GM23338 (cell line): ENCODE results near the gene SLC4A7. TPM values are rescaled to one million over a fixed set of nuclear protein-coding genes. Genes with fewer than 3 reads are reported as not detected.

Source experiments
- ATAC-seq: fragments of 200-7000 bp; cut with Tn5 transposase; 3 replicates; pipeline ENCODE4 v1.9.1; 2020
- DNase-seq: peaks from one replicate; pipeline ENCODE4 v3.0.0-alpha.2; 2015; ENCODE audit warnings: low spot score
- H2AFZ ChIP-seq: fragments of 200-600 bp; sonication (generic); 2 replicates; pipeline ENCODE4 v1.8.0; 2016; ENCODE audit warnings: antibody characterized with exemption, mild to moderate bottlenecking, moderate library complexity
- H3F3A ChIP-seq: fragments of 200-600 bp; sonication (generic); replicated peaks from 2 replicates; pipeline ENCODE4 v1.8.0; 2017; ENCODE audit warnings: antibody characterized with exemption, mixed run types, low read depth
- H3K27ac ChIP-seq: fragments of 200-600 bp; sonication (generic); 2 replicates; pipeline ENCODE4 v1.6.1; 2016; ENCODE audit warnings: low read depth
- H3K27me3 ChIP-seq: fragments of 200-600 bp; sonication (generic); 2 replicates; pipeline ENCODE4 v1.8.0; 2016; ENCODE audit warnings: mild to moderate bottlenecking, mixed run types, moderate library complexity; ENCODE audit not compliant: insufficient read depth
- H3K36me3 ChIP-seq: fragments of 200-600 bp; sonication (generic); 2 replicates; pipeline ENCODE4 v1.8.0; 2016; ENCODE audit warnings: mild to moderate bottlenecking; ENCODE audit not compliant: insufficient read depth
- H3K4me1 ChIP-seq: fragments of 200-600 bp; sonication (generic); 2 replicates; pipeline ENCODE4 v1.8.0; 2016; ENCODE audit warnings: mild to moderate bottlenecking, moderate library complexity; ENCODE audit not compliant: insufficient read depth
- H3K4me2 ChIP-seq: fragments of 200-600 bp; sonication (generic); 2 replicates; pipeline ENCODE4 v1.7.1; 2017; ENCODE audit warnings: mixed run types
- H3K4me3 ChIP-seq: fragments of 200-600 bp; sonication (generic); 2 replicates; pipeline ENCODE4 v1.6.1; 2016; ENCODE audit warnings: mixed run types
- H3K79me2 ChIP-seq: fragments of 200-600 bp; sonication (generic); replicated peaks from 2 replicates; pipeline ENCODE4 v1.8.0; 2017; ENCODE audit warnings: mild to moderate bottlenecking; ENCODE audit not compliant: insufficient read depth
- H3K9me2 ChIP-seq: fragments of 200-600 bp; sonication (generic); 2 replicates; pipeline ENCODE4 v1.8.0; 2017; ENCODE audit not compliant: insufficient read depth
- H4K20me1 ChIP-seq: fragments of 200-600 bp; sonication (generic); replicated peaks from 2 replicates; pipeline ENCODE4 v1.8.0; 2017; ENCODE audit warnings: mild to moderate bottlenecking; ENCODE audit not compliant: insufficient read depth
- H3K27ac Mint-ChIP-seq: 2 replicates; pipeline ENCODE4 v1.8.0; 2020; ENCODE audit warnings: inconsistent platforms, mild to moderate bottlenecking, moderate library complexity, mixed read lengths
- H3K27me3 Mint-ChIP-seq: 3 replicates; pipeline ENCODE4 v1.8.0; 2022; ENCODE audit warnings: low read depth, mild to moderate bottlenecking, moderate library complexity, mixed read lengths, inconsistent platforms; ENCODE audit not compliant: insufficient read depth, poor library complexity
- H3K36me3 Mint-ChIP-seq: 3 replicates; pipeline ENCODE4 v1.8.0; 2021; ENCODE audit warnings: low read depth, mild to moderate bottlenecking, inconsistent platforms, moderate library complexity, mixed read lengths
- H3K4me1 Mint-ChIP-seq: 3 replicates; pipeline ENCODE4 v1.8.0; 2020; ENCODE audit warnings: mild to moderate bottlenecking, inconsistent platforms, mixed read lengths
- H3K4me3 Mint-ChIP-seq: 3 replicates; pipeline ENCODE4 v1.8.0; 2021; ENCODE audit warnings: moderate library complexity, mild to moderate bottlenecking, inconsistent platforms, mixed read lengths
- H3K9me3 Mint-ChIP-seq: 3 replicates; pipeline ENCODE4 v1.8.0; 2020; ENCODE audit warnings: moderate library complexity, mild to moderate bottlenecking, inconsistent platforms, mixed read lengths
- CREB1 ChIP-seq: fragments of 250-450 bp; sonication (Bioruptor Pico); IDR thresholded peaks from 2 replicates; pipeline ENCODE4 v1.5.0; 2020; ENCODE audit warnings: low read depth, mild to moderate bottlenecking, moderate library complexity
- EZH2 ChIP-seq: fragments of 200-600 bp; sonication (generic); IDR thresholded peaks from one replicate; pipeline ENCODE4 v1.8.0; 2017; ENCODE audit warnings: antibody characterized with exemption, mild to moderate bottlenecking, low read depth; ENCODE audit not compliant: unreplicated experiment
- EZH2phosphoT487 ChIP-seq: fragments of 200-600 bp; sonication (generic); IDR thresholded peaks from one replicate; pipeline ENCODE4 v1.8.1; 2018; ENCODE audit warnings: antibody characterized with exemption; ENCODE audit not compliant: unreplicated experiment
- JUNB ChIP-seq: IDR thresholded peaks from one replicate; pipeline ENCODE4 v1.6.1; 2016; ENCODE audit warnings: antibody characterized with exemption; ENCODE audit not compliant: unreplicated experiment
- NANOG ChIP-seq: IDR thresholded peaks from 2 replicates; pipeline ENCODE4 v1.6.1; 2016; ENCODE audit warnings: antibody characterized with exemption, borderline replicate concordance
- POLR2AphosphoS5 ChIP-seq: IDR thresholded peaks from 2 replicates; pipeline ENCODE4 v1.6.1; 2016; ENCODE audit warnings: antibody characterized with exemption, low read depth
- STAT1 ChIP-seq: IDR thresholded peaks from one replicate; pipeline ENCODE4 v1.6.1; 2016; ENCODE audit warnings: antibody characterized with exemption; ENCODE audit not compliant: unreplicated experiment
- ZNF114 ChIP-seq: fragments of 250-450 bp; sonication (Bioruptor Pico); IDR thresholded peaks from 2 replicates; pipeline ENCODE4 v1.5.0; 2020; ENCODE audit warnings: mild to moderate bottlenecking, moderate library complexity
- ZNF331 ChIP-seq: fragments of 250-450 bp; sonication (Bioruptor Pico); IDR thresholded peaks from 2 replicates; pipeline ENCODE4 v1.5.0; 2020; ENCODE audit warnings: low read depth, mild to moderate bottlenecking, moderate library complexity
- polyA plus RNA-seq: library from polyadenylated mRNA; unstranded; fragments of >200 nt; fragmentation: Nextera tagmentation; extraction: Ambion mirVana; gene quantifications from 2 replicates; pipeline ENCODE4 v1.2.1, GENCODE V29; 2016
- total RNA-seq: library from RNA; depleted of rRNA; stranded (reverse); fragments of >200 nt; shearing (Covaris generic); gene quantifications from 2 replicates; pipeline ENCODE4 v1.2.3, GENCODE V29; 2014
- TF ChIP-seq, protein P1 (sequence below): IDR thresholded peaks from 2 replicates; pipeline ENCODE4 v1.6.1; 2016; ENCODE audit warnings: antibody characterized with exemption
- TF ChIP-seq, protein P2 (sequence below): fragments of 250-450 bp; sonication (Bioruptor Pico); IDR thresholded peaks from 2 replicates; pipeline ENCODE4 v1.5.0; 2020; ENCODE audit warnings: mild to moderate bottlenecking, moderate library complexity
- TF ChIP-seq, protein P3 (sequence below): IDR thresholded peaks from one replicate; pipeline ENCODE4 v1.6.1; 2018; ENCODE audit warnings: antibody characterized with exemption; ENCODE audit not compliant: unreplicated experiment
- TF ChIP-seq, protein P4 (sequence below), 2 experiments: fragments of 200-600 bp in 1 of 2; sonication (generic) in 1 of 2; conservative IDR thresholded peaks; 2 replicates each; pipeline versions ENCODE4 v1.5.1 to v1.6.1; 2016 to 2017; ENCODE audit warnings: antibody characterized with exemption in 2 of 2, low read depth in 2 of 2, mild to moderate bottlenecking in 2 of 2, moderate library complexity in 1 of 2

Gene SLC4A7
- total and polyA plus RNA-seq, 2 experiments from 2014 or later = 44.4 to 101 TPM

DNA sequence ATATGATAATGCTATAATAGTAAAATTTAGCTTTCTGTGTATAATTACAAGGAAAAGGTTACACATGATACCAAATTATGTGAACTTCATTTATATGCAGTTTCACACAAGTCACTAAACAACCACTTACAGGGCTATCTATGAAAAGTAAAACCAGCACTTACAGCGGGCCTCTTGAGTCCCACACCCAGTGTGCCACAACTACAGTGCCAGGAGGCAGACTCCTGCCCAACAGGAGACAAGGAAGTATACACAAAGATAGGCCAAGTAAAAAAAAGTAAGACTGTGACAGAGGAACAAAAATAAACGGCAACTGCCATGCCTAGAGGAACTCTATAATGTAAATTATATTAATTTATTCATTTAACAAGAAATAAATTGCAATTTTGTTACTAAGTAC lies 61.6 kb downstream of the SLC4A7 start:
- no peak overlapping the region for H3K4me2 ChIP-seq
- DNase-seq = no peak
- H2AFZ ChIP-seq = no peak overlapping the region
- peaks cover 29% of the 10 kb centered on the region; the same call in 1 of the 2 replicates for H3K36me3 ChIP-seq
- H3K27me3 Mint-ChIP-seq = peaks cover 1% of the 10 kb centered on the region
- TF ChIP-seq, protein P1, sequence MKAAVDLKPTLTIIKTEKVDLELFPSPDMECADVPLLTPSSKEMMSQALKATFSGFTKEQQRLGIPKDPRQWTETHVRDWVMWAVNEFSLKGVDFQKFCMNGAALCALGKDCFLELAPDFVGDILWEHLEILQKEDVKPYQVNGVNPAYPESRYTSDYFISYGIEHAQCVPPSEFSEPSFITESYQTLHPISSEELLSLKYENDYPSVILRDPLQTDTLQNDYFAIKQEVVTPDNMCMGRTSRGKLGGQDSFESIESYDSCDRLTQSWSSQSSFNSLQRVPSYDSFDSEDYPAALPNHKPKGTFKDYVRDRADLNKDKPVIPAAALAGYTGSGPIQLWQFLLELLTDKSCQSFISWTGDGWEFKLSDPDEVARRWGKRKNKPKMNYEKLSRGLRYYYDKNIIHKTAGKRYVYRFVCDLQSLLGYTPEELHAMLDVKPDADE = no peak
- TF ChIP-seq POLR2AphosphoS5 = no peak
- TF ChIP-seq, protein P2, sequence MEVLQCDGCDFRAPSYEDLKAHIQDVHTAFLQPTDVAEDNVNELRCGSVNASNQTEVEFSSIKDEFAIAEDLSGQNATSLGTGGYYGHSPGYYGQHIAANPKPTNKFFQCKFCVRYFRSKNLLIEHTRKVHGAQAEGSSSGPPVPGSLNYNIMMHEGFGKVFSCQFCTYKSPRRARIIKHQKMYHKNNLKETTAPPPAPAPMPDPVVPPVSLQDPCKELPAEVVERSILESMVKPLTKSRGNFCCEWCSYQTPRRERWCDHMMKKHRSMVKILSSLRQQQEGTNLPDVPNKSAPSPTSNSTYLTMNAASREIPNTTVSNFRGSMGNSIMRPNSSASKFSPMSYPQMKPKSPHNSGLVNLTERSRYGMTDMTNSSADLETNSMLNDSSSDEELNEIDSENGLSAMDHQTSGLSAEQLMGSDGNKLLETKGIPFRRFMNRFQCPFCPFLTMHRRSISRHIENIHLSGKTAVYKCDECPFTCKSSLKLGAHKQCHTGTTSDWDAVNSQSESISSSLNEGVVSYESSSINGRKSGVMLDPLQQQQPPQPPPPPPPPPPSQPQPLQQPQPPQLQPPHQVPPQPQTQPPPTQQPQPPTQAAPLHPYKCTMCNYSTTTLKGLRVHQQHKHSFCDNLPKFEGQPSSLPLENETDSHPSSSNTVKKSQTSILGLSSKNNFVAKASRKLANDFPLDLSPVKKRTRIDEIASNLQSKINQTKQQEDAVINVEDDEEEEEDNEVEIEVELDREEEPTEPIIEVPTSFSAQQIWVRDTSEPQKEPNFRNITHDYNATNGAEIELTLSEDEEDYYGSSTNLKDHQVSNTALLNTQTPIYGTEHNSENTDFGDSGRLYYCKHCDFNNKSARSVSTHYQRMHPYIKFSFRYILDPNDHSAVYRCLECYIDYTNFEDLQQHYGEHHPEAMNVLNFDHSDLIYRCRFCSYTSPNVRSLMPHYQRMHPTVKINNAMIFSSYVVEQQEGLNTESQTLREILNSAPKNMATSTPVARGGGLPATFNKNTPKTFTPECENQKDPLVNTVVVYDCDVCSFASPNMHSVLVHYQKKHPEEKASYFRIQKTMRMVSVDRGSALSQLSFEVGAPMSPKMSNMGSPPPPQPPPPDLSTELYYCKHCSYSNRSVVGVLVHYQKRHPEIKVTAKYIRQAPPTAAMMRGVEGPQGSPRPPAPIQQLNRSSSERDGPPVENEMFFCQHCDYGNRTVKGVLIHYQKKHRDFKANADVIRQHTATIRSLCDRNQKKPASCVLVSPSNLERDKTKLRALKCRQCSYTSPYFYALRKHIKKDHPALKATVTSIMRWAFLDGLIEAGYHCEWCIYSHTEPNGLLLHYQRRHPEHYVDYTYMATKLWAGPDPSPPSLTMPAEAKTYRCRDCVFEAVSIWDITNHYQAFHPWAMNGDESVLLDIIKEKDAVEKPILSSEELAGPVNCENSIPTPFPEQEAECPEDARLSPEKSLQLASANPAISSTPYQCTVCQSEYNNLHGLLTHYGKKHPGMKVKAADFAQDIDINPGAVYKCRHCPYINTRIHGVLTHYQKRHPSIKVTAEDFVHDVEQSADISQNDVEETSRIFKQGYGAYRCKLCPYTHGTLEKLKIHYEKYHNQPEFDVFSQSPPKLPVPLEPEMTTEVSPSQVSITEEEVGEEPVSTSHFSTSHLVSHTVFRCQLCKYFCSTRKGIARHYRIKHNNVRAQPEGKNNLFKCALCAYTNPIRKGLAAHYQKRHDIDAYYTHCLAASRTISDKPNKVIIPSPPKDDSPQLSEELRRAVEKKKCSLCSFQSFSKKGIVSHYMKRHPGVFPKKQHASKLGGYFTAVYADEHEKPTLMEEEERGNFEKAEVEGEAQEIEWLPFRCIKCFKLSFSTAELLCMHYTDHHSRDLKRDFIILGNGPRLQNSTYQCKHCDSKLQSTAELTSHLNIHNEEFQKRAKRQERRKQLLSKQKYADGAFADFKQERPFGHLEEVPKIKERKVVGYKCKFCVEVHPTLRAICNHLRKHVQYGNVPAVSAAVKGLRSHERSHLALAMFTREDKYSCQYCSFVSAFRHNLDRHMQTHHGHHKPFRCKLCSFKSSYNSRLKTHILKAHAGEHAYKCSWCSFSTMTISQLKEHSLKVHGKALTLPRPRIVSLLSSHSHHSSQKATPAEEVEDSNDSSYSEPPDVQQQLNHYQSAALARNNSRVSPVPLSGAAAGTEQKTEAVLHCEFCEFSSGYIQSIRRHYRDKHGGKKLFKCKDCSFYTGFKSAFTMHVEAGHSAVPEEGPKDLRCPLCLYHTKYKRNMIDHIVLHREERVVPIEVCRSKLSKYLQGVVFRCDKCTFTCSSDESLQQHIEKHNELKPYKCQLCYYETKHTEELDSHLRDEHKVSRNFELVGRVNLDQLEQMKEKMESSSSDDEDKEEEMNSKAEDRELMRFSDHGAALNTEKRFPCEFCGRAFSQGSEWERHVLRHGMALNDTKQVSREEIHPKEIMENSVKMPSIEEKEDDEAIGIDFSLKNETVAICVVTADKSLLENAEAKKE (CRISPR knock-in tag) = no peak
- no peak for TF ChIP-seq ZNF331 (CRISPR knock-in tag)
- TF ChIP-seq CREB1 (CRISPR knock-in tag) = no peak
- TF ChIP-seq EZH2 = no peak
- TF ChIP-seq, protein P3, sequence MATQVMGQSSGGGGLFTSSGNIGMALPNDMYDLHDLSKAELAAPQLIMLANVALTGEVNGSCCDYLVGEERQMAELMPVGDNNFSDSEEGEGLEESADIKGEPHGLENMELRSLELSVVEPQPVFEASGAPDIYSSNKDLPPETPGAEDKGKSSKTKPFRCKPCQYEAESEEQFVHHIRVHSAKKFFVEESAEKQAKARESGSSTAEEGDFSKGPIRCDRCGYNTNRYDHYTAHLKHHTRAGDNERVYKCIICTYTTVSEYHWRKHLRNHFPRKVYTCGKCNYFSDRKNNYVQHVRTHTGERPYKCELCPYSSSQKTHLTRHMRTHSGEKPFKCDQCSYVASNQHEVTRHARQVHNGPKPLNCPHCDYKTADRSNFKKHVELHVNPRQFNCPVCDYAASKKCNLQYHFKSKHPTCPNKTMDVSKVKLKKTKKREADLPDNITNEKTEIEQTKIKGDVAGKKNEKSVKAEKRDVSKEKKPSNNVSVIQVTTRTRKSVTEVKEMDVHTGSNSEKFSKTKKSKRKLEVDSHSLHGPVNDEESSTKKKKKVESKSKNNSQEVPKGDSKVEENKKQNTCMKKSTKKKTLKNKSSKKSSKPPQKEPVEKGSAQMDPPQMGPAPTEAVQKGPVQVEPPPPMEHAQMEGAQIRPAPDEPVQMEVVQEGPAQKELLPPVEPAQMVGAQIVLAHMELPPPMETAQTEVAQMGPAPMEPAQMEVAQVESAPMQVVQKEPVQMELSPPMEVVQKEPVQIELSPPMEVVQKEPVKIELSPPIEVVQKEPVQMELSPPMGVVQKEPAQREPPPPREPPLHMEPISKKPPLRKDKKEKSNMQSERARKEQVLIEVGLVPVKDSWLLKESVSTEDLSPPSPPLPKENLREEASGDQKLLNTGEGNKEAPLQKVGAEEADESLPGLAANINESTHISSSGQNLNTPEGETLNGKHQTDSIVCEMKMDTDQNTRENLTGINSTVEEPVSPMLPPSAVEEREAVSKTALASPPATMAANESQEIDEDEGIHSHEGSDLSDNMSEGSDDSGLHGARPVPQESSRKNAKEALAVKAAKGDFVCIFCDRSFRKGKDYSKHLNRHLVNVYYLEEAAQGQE = no peak
- TF ChIP-seq STAT1 = no peak
- TF ChIP-seq EZH2phosphoT487 = no peak
- TF ChIP-seq ZNF114 = no peak
- TF ChIP-seq NANOG = no peak
- TF ChIP-seq, protein P4, sequence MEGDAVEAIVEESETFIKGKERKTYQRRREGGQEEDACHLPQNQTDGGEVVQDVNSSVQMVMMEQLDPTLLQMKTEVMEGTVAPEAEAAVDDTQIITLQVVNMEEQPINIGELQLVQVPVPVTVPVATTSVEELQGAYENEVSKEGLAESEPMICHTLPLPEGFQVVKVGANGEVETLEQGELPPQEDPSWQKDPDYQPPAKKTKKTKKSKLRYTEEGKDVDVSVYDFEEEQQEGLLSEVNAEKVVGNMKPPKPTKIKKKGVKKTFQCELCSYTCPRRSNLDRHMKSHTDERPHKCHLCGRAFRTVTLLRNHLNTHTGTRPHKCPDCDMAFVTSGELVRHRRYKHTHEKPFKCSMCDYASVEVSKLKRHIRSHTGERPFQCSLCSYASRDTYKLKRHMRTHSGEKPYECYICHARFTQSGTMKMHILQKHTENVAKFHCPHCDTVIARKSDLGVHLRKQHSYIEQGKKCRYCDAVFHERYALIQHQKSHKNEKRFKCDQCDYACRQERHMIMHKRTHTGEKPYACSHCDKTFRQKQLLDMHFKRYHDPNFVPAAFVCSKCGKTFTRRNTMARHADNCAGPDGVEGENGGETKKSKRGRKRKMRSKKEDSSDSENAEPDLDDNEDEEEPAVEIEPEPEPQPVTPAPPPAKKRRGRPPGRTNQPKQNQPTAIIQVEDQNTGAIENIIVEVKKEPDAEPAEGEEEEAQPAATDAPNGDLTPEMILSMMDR (conservative IDR thresholded peaks at IDR 0.05; ENCODE audit: low read depth in 2 of 2) = no peak
- no peak for TF ChIP-seq JUNB
- H3K27me3 ChIP-seq = no peaks in the 10 kb centered on the region
- H3K4me1 ChIP-seq = no peaks in the 10 kb centered on the region
- no peaks in the 10 kb centered on the region for H3F3A ChIP-seq
- H3K27ac Mint-ChIP-seq = no peak overlapping the region
- H3K9me2 ChIP-seq = no peaks in the 10 kb centered on the region
- ATAC-seq = no peak
- H3K4me3 ChIP-seq = no peak overlapping the region
- 0 out of 2 replicates have a peak, but pooled peaks cover 5% of the 10 kb centered on the region for H4K20me1 ChIP-seq
- no peak overlapping the region for H3K4me3 Mint-ChIP-seq
- H3K4me1 Mint-ChIP-seq = no peaks in the 10 kb centered on the region
- H3K79me2 ChIP-seq = 0 out of 2 replicates have a peak, but pooled peaks cover 5% of the 10 kb centered on the region
- no peaks in the 10 kb centered on the region for H3K9me3 Mint-ChIP-seq
- H3K27ac ChIP-seq = no peak overlapping the region
- H3K36me3 Mint-ChIP-seq = peaks cover 46% of the 10 kb centered on the region
